AG04449 (cell line): ENCODE measurements around the gene ASCC1.

Experiments used
- CTCF ChIA-PET: fragments of 350-600 bp; formaldehyde crosslinking; extraction: SDS; loops from one replicate; lab custom pipeline; 2021; ENCODE audit warnings: antibody characterized with exemption; lab: Yijun Ruan, JAX
- POLR2A ChIA-PET: fragments of 400-600, 350-600 bp; formaldehyde crosslinking; extraction: SDS; loops from one replicate; lab custom pipeline; 2020; ENCODE audit warnings: antibody characterized with exemption, inconsistent platforms; lab: Yijun Ruan, JAX
- DNase-seq: peaks from one replicate; pipeline ENCODE4 v3.0.0-alpha.2; 2010; ENCODE audit warnings: low read depth, low spot score
- H3K4me3 ChIP-seq: 2 replicates; pipeline ENCODE4 v1.5.1; 2011; ENCODE audit warnings: low read depth, mild to moderate bottlenecking, control low read depth, low read length
- CTCF ChIP-seq: IDR thresholded peaks from one replicate; pipeline ENCODE4 v1.5.1; 2011; ENCODE audit warnings: mild to moderate bottlenecking, moderate library complexity, low read length, control low read depth, inconsistent platforms; ENCODE audit not compliant: insufficient read depth; ENCODE audit errors: missing control alignments

The ASCC1 gene

GRCh38 chr10:72069751-72070526, 146.1 kb downstream of the ASCC1 start:
- CTCF ChIA-PET = interaction anchor here (1.3 to 2.0 kb wide), 3 partner anchors 9 to 21 kb away, joined by 4 to 11 read pairs (median 5); no protein-coding TSS in a partner anchor
- H3K4me3 ChIP-seq = no peak overlapping the region
- TF ChIP-seq CTCF = no peak
- DNase-seq = no peak
- POLR2A ChIA-PET = no interaction called here

- TF ChIP-seq CTCF = no peak
- ChIA-PET CTCF (interaction anchor here (0.9 to 2.0 kb wide), 2 partner anchors 20 to 268 kb away, joined by 3 to 11 read pairs; no protein-coding TSS in a partner anchor), POLR2A (no interaction called here)
- no peak for DNase-seq
- no peak overlapping the region for H3K4me3 ChIP-seq
These were observed 147.1 kb downstream of the ASCC1 start for GRCh38 chr10:72068901-72069446.

GRCh38 chr10:72068126-72068765, 147.8 kb downstream of the ASCC1 start:
- TF ChIP-seq CTCF = no peak
- ChIA-PET CTCF (interaction anchor here (0.9 to 2.2 kb wide), 4 partner anchors 18 to 269 kb away, joined by 3 to 11 read pairs (median 6); no protein-coding TSS in a partner anchor), POLR2A (no interaction called here)
- no peak for DNase-seq
- H3K4me3 ChIP-seq = no peak overlapping the region

- no peak for DNase-seq
- ChIA-PET CTCF (interaction anchor here (1.1 to 2.2 kb wide), 2 partner anchors 17 to 19 kb away, joined by 3 to 10 read pairs; no protein-coding TSS in a partner anchor), POLR2A (no interaction called here)
- no peak overlapping the region for H3K4me3 ChIP-seq
- no peak for TF ChIP-seq CTCF
These were observed 148.5 kb downstream of the ASCC1 start for GRCh38 chr10:72067463-72068125.

- CTCF ChIA-PET = interaction anchor here (0.6 to 2.2 kb wide), 2 partner anchors 18 to 20 kb away, joined by 3 to 10 read pairs; no protein-coding TSS in a partner anchor
- DNase-seq = no peak
- POLR2A ChIA-PET = no interaction called here
- no peak for TF ChIP-seq CTCF
- no peak overlapping the region for H3K4me3 ChIP-seq
These were observed 149.5 kb downstream of the ASCC1 start for GRCh38 chr10:72066318-72067284.
